T-cell (primary cell): ENCODE results near the gene SART3. TPM values are rescaled to one million over a fixed set of nuclear protein-coding genes. Genes with fewer than 3 reads are reported as not detected.
A peak's percentile ranks its signal among the peaks of the same experiment; 100 is the strongest.

ENCODE experiments used
- ATAC-seq, 4 experiments: fragments of 200-7000 bp in 3 of 4; fragments of 150-1000 bp in 1 of 4; cut with Tn5 transposase; replicated peaks in 1 of 4; 1 replicate in 3 of 4; 2 replicates in 1 of 4; pipeline ENCODE4 v1.10.0; 2021; ENCODE audit warnings: moderate library complexity in 3 of 4, mild to moderate bottlenecking in 2 of 4, moderate number of reproducible peaks in 1 of 4
- CTCF ChIA-PET, 2 donors: fragments of 300-600 bp; sonication (Branson Sonifier 250); formaldehyde crosslinking; loops; one replicate each; lab custom pipeline; 2022; ENCODE audit warnings: antibody characterized with exemption in 2 of 2; lab: Charles Lee
- POLR2A ChIA-PET, 2 donors: fragments of 300-600 bp; sonication (Branson Sonifier 250); formaldehyde crosslinking; loops; one replicate each; lab custom pipeline; 2022; ENCODE audit warnings: antibody characterized with exemption in 2 of 2; lab: Charles Lee
- DNase-seq, 35 experiments: peaks; one replicate each; pipeline versions ENCODE4 v3.0.0 to v3.0.0-alpha.2; 2013 to 2023
- H3K27ac ChIP-seq: one replicate; pipeline ENCODE4 v1.5.1; 2013; ENCODE audit warnings: low read length
- H3K27me3 ChIP-seq, 2 experiments: replicated peaks in 1 of 2; 1 replicate in 1 of 2; 2 replicates in 1 of 2; pipeline versions ENCODE4 v1.6.1 to v1.7.0; 2013; ENCODE audit warnings: low read length in 1 of 2, mixed read lengths in 1 of 2; ENCODE audit not compliant: control insufficient read depth in 2 of 2, insufficient read depth in 2 of 2; ENCODE audit errors: extremely low read depth in 1 of 2
- H3K36me3 ChIP-seq, 2 donors: 1 replicate in 1 of 2; 2 replicates in 1 of 2; pipeline versions ENCODE4 v1.6.1 to v1.7.0; 2013; ENCODE audit warnings: low read length in 1 of 2; ENCODE audit not compliant: control insufficient read depth in 2 of 2, insufficient read depth in 1 of 2; ENCODE audit errors: extremely low read depth in 1 of 2
- H3K4me1 ChIP-seq, 2 experiments: 1 replicate in 1 of 2; 2 replicates in 1 of 2; pipeline versions ENCODE4 v1.6.1 to v1.7.0; 2013; ENCODE audit warnings: low read length in 2 of 2, mixed read lengths in 1 of 2; ENCODE audit not compliant: insufficient read depth in 2 of 2, control insufficient read depth in 1 of 2; ENCODE audit errors: extremely low read depth in 1 of 2
- H3K4me3 ChIP-seq, 2 donors: 1 replicate in 1 of 2; 2 replicates in 1 of 2; pipeline versions ENCODE4 v1.5.1 to v1.7.0; 2013; ENCODE audit warnings: mild to moderate bottlenecking in 2 of 2, low read length in 1 of 2, moderate library complexity in 1 of 2; ENCODE audit not compliant: control insufficient read depth in 1 of 2; ENCODE audit errors: extremely low read depth in 1 of 2
- H3K9me3 ChIP-seq: 2 replicates; pipeline ENCODE4 v1.7.0; 2013
- H3K27ac Mint-ChIP-seq, 2 donors: one replicate each; pipeline ENCODE4 v1.8.0; 2020 to 2021; ENCODE audit warnings: mild to moderate bottlenecking in 2 of 2, mixed read lengths in 2 of 2
- H3K27me3 Mint-ChIP-seq, 2 donors: one replicate each; pipeline ENCODE4 v1.8.0; 2021 to 2022; ENCODE audit warnings: mixed read lengths in 2 of 2
- H3K36me3 Mint-ChIP-seq: one replicate; pipeline ENCODE4 v1.8.0; 2021; ENCODE audit warnings: mixed read lengths
- H3K4me1 Mint-ChIP-seq, 3 donors: one replicate each; pipeline ENCODE4 v1.8.0; 2020 to 2022; ENCODE audit warnings: mixed read lengths in 3 of 3, mild to moderate bottlenecking in 1 of 3
- H3K4me3 Mint-ChIP-seq, 3 donors: one replicate each; pipeline ENCODE4 v1.8.0; 2020 to 2022; ENCODE audit warnings: mild to moderate bottlenecking in 3 of 3, mixed read lengths in 3 of 3, moderate library complexity in 3 of 3
- H3K9me3 Mint-ChIP-seq, 3 donors: one replicate each; pipeline ENCODE4 v1.8.0; 2020 to 2022; ENCODE audit warnings: mixed read lengths in 3 of 3
- WGBS: methylation state at CpG from one replicate; pipeline ENCODE4 v1.1.5; 2013; ENCODE audit warnings: missing lambda C conversion rate; ENCODE audit not compliant: insufficient coverage; 5-methylcytosine and 5-hydroxymethylcytosine counted together
- total RNA-seq, 35 experiments: library from RNA in 6 of 35; stranded (reverse) in 6 of 35; fragments of 120-200 nt in 1 of 35; gene quantifications; one replicate each; pipeline versions ENCODE4 v1.2.1 to v1.2.4 and lab custom pipeline; 2013 to 2026

The SART3 gene
- total RNA-seq, 5 donors from 2014 or later (not counting 1 experiment from before 2014, with no cell fraction given), result 76.3 to 107 (median 84.9) TPM

DNA sequence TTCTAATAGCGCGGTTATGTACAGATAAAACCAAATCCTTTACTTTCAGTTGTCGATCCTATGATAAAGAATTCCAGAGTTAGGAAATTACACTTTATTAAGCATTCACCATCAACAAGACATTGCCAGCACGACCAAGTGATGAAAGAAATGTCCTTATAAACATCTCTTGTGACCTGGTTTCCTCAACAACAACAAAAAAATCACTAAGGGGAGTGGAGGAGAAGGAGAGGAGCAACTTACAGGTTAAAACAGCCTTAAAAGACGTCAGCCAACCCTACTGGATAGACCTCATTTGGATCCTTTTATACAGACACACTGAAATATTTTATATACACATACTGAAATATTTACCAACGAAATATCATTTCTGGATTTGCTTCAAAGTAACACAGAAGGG is 22.8 kb downstream of the SART3 start:
- Mint-ChIP-seq H3K27me3 (no peaks in the 10 kb centered on the region), H3K4me1 (peaks cover 5 to 20% (median 17%) of the 10 kb centered on the region in 3 donors), H3K4me3 (no peak overlapping the region), H3K9me3 (no peaks in the 10 kb centered on the region), H3K36me3 (peaks cover 63% of the 10 kb centered on the region), H3K27ac (no peak overlapping the region)
- no peaks in the 10 kb centered on the region for H3K4me1 ChIP-seq
- H3K4me3 ChIP-seq, result no peak overlapping the region
- peaks cover 15 to 79% of the 10 kb centered on the region in 2 donors for H3K36me3 ChIP-seq
- H3K27ac ChIP-seq, result no peak overlapping the region
- ChIA-PET POLR2A (no interaction called here), CTCF (interaction anchor here in 1 of 2 donors (0.6 kb wide), 1 partner anchor 280 kb away, joined by 3 read pairs; no protein-coding TSS in a partner anchor)
- H3K9me3 ChIP-seq, result no peaks in the 10 kb centered on the region
- DNase-seq (no peak), ATAC-seq (no peak)
- whole genome bisulfite sequencing, result no CpG with 5 or more reads among the region's 6 CpGs
- no peaks in the 10 kb centered on the region for H3K27me3 ChIP-seq

DNA sequence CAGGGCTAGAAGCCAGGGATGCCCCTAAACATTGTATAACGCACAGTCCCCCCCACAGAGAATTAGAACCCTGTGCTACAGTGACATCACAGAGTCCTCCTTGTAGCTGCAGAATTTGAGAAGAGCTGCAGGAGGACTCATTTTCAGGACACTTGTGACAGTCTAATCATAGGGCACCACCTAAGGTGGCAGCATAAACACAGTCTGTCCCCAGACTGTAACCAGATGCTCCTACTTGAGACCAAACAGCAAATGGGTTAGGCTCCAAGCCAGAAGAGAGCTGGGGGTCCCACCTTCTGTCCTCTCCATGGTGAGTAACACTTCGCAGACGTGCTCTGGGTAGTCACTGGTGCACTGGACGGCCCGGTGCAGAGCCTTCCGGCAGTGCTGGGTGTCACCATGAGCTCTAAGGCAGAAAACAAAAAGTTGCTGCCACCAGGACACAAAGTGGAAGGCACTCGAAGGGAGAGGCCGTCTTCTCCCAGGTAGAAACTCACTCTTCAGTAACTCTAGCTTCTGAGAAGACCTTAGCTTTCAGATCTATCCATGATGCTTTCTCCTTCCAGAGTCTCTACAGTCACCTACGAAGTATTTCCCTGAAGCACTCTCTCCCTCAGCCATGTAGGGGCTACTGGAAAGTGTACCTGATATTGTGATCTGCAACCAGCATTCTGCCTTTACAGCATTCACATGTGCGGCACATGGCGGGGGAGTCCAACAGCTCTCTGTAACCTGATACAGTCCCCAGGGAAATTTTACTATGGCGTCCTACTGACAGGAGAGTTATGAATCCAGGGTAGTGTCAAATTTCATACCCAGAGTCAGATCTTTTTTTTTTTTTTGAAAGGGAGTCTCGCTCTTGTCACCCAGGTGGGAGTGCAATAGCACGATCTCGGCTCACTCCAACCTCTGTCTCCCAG is 28.8 kb downstream of the SART3 start:
- H3K27me3 Mint-ChIP-seq, result no peaks in the 10 kb centered on the region
- no peaks in the 10 kb centered on the region for H3K4me1 ChIP-seq
- no peaks in the 10 kb centered on the region for H3K9me3 Mint-ChIP-seq
- H3K27me3 ChIP-seq, result no peaks in the 10 kb centered on the region
- ChIA-PET CTCF (interaction anchor here (0.8 to 1.0 kb wide), 2 partner anchors 9 to 539 kb away, joined by 3 read pairs; no protein-coding TSS in a partner anchor), POLR2A (interaction anchor here in 1 of 2 donors (0.6 kb wide), 1 partner anchor 30 kb away, joined by 3 read pairs; the partner anchor contains the start of gene ISCU)
- no peak for ATAC-seq
- peaks cover 24 to 90% of the 10 kb centered on the region in 2 donors for H3K36me3 ChIP-seq
- H3K4me1 Mint-ChIP-seq, result peaks cover 0 to 3% (median 0%) of the 10 kb centered on the region in 3 donors
- H3K36me3 Mint-ChIP-seq, result peaks cover 59% of the 10 kb centered on the region
- DNase-seq, result no peak
- no peaks in the 10 kb centered on the region for H3K9me3 ChIP-seq
- H3K4me3 Mint-ChIP-seq, result no peak overlapping the region
- H3K27ac Mint-ChIP-seq, result peak overlapping the region in 1 of 2 donors; percentile 48
- WGBS, result 98% methylated on average over 11 of the region's 15 CpGs
- no peak overlapping the region for H3K4me3 ChIP-seq
- no peak overlapping the region for H3K27ac ChIP-seq

- 90% methylated on average over 2 of the region's 9 CpGs for WGBS
- Mint-ChIP-seq H3K27ac (peak overlapping the region in 1 of 2 donors; percentile 23), H3K4me1 (peaks cover 0 to 5% (median 0%) of the 10 kb centered on the region in 3 donors), H3K27me3 (no peaks in the 10 kb centered on the region), H3K9me3 (no peaks in the 10 kb centered on the region), H3K4me3 (no peak overlapping the region), H3K36me3 (peaks cover 61% of the 10 kb centered on the region)
- ATAC-seq (no peak), DNase-seq (no peak)
- H3K27ac ChIP-seq, result no peak overlapping the region
- no peaks in the 10 kb centered on the region for H3K4me1 ChIP-seq
- no peaks in the 10 kb centered on the region for H3K9me3 ChIP-seq
- no peaks in the 10 kb centered on the region for H3K27me3 ChIP-seq
- ChIA-PET CTCF (no interaction called here), POLR2A (no interaction called here)
- no peak overlapping the region for H3K4me3 ChIP-seq
- peaks cover 18 to 90% of the 10 kb centered on the region in 2 donors for H3K36me3 ChIP-seq
Measured at GRCh38 chr12:108530161-108530560, 30.8 kb downstream of the SART3 start.

GRCh38 chr12:108527166-108527496 is 33.8 kb downstream of the SART3 start:
- 95% methylated on average over 6 of the region's 6 CpGs for WGBS
- ATAC-seq (no peak), DNase-seq (no peak)
- Mint-ChIP-seq H3K9me3 (no peaks in the 10 kb centered on the region), H3K4me3 (no peak overlapping the region), H3K36me3 (peaks cover 67% of the 10 kb centered on the region), H3K4me1 (peaks cover 0 to 5% (median 0%) of the 10 kb centered on the region in 3 donors), H3K27ac (peak overlapping the region in 1 of 2 donors; percentile 77), H3K27me3 (no peaks in the 10 kb centered on the region)
- Histone ChIP-seq H3K4me1 (no peaks in the 10 kb centered on the region), H3K9me3 (no peaks in the 10 kb centered on the region), H3K27me3 (no peaks in the 10 kb centered on the region), H3K36me3 (peaks cover 27 to 91% of the 10 kb centered on the region in 2 donors), H3K4me3 (no peak overlapping the region), H3K27ac (no peak overlapping the region)
- CTCF ChIA-PET, result no interaction called here
- POLR2A ChIA-PET, result no interaction called here

- Mint-ChIP-seq H3K4me1 (peaks cover 0 to 5% (median 0%) of the 10 kb centered on the region in 3 donors), H3K27me3 (no peaks in the 10 kb centered on the region), H3K9me3 (no peaks in the 10 kb centered on the region), H3K27ac (peak overlapping the region in 1 of 2 donors; percentile 77), H3K4me3 (no peak overlapping the region), H3K36me3 (peaks cover 72% of the 10 kb centered on the region)
- POLR2A ChIA-PET, result no interaction called here
- CTCF ChIA-PET, result interaction anchor here in 1 of 2 donors (0.5 kb wide), 1 partner anchor 785 kb away, joined by 4 read pairs; no protein-coding TSS in a partner anchor
- Histone ChIP-seq H3K36me3 (peaks cover 25 to 90% of the 10 kb centered on the region in 2 donors), H3K27me3 (no peaks in the 10 kb centered on the region), H3K27ac (no peak overlapping the region), H3K4me1 (no peaks in the 10 kb centered on the region), H3K4me3 (no peak overlapping the region), H3K9me3 (no peaks in the 10 kb centered on the region)
- no peak for DNase-seq
- WGBS, result 89% methylated on average over 8 of the region's 10 CpGs
- no peak for ATAC-seq
Measured at GRCh38 chr12:108526482-108527165, 34.3 kb downstream of the SART3 start.

GRCh38 chr12:108525681-108526080 is 35.3 kb downstream of the SART3 start:
- no peaks in the 10 kb centered on the region for H3K27me3 ChIP-seq
- ATAC-seq, result no peak
- Mint-ChIP-seq H3K36me3 (peaks cover 72% of the 10 kb centered on the region), H3K4me3 (no peak overlapping the region), H3K27ac (no peak overlapping the region), H3K4me1 (peaks cover 0 to 5% (median 0%) of the 10 kb centered on the region in 3 donors), H3K9me3 (no peaks in the 10 kb centered on the region), H3K27me3 (no peaks in the 10 kb centered on the region)
- no peaks in the 10 kb centered on the region for H3K9me3 ChIP-seq
- H3K36me3 ChIP-seq, result peaks cover 25 to 96% of the 10 kb centered on the region in 2 donors
- ChIA-PET CTCF (no interaction called here), POLR2A (interaction anchor here in 1 of 2 donors (0.6 kb wide), 1 partner anchor 850 kb away, joined by 3 read pairs; no protein-coding TSS in a partner anchor)
- no peak overlapping the region for H3K27ac ChIP-seq
- no peak overlapping the region for H3K4me3 ChIP-seq
- 87% methylated on average over 5 of the region's 5 CpGs for WGBS
- no peak for DNase-seq
- H3K4me1 ChIP-seq, result no peaks in the 10 kb centered on the region
